ENCODE data around the gene NDRG3.

- TF ChIP-seq POLR2AphosphoS5 (IDR thresholded peaks at IDR 0.05) (no peak), CTCF (IDR thresholded peaks at IDR 0.05) (no peak), EP300 (IDR thresholded peaks at IDR 0.05) (no peak), POLR2A (IDR thresholded peaks at IDR 0.05) (no peak)
Measured at GRCh38 chr20:36785308-36785707, 39.4 kb upstream of the NDRG3 start.
